ENCODE data around the gene LETM1.

LETM1 gene

GRCh38 chr4:1830642-1831228 lies 25.2 kb downstream of the LETM1 start:
- in situ Hi-C loops (cut with HindIII; ENCODE audit: low sequenced_read_pairs), result no loop called here

GRCh38 chr4:1830234-1830633 lies 25.7 kb downstream of the LETM1 start:
- in situ Hi-C loops (cut with HindIII; ENCODE audit: low sequenced_read_pairs), result no loop called here

- in situ Hi-C loops (cut with HindIII; ENCODE audit: low sequenced_read_pairs), result loop anchor here (5.0 to 10.0 kb wide), 2 partner anchors 72 to 76 kb away; no protein-coding TSS in a partner anchor
Observed at GRCh38 chr4:1826531-1827350, 29.2 kb downstream of the LETM1 start.

GRCh38 chr4:1825326-1825725 lies 30.6 kb downstream of the LETM1 start:
- in situ Hi-C loops (cut with HindIII; ENCODE audit: low sequenced_read_pairs), result loop anchor here (5.0 to 10.0 kb wide), 2 partner anchors 71 to 77 kb away; no protein-coding TSS in a partner anchor

GRCh38 chr4:1824746-1825145 lies 31.2 kb downstream of the LETM1 start:
- in situ Hi-C loops (cut with HindIII; ENCODE audit: low sequenced_read_pairs), result loop anchor here (5.0 to 10.0 kb wide), 2 partner anchors 70 to 78 kb away; no protein-coding TSS in a partner anchor

DNA sequence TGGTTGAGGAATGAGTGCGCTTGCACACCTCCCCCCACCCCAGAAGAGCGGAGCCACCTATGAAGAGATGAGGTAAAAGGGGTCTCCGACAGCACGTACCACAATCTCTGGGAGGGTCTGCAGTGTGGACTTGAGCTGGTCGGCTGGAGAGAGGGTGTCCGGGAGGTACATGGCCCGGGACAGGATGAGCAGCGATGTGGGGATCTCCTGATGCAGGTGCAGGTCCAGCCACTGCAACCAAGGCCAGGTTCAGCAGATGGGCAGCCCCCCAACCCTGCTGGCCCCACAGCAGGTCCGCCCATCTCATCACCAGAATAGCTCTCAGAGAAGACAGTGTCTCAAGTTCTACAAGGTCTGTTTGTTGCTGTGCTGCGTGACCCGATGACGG lies 32.4 kb downstream of the LETM1 start:
- in situ Hi-C loops (cut with HindIII; ENCODE audit: low sequenced_read_pairs), result loop anchor here (10.0 kb wide), 1 partner anchor 69 kb away; no protein-coding TSS in a partner anchor

- in situ Hi-C loops (cut with HindIII; ENCODE audit: low sequenced_read_pairs), result loop anchor here (10.0 kb wide), 1 partner anchor 68 kb away; no protein-coding TSS in a partner anchor
Observed at GRCh38 chr4:1822568-1823544, 33.1 kb downstream of the LETM1 start.

GRCh38 chr4:1821679-1822567 lies 34.0 kb downstream of the LETM1 start:
- in situ Hi-C loops (cut with HindIII; ENCODE audit: low sequenced_read_pairs), result loop anchor here (10.0 kb wide), 1 partner anchor 67 kb away; no protein-coding TSS in a partner anchor

DNA sequence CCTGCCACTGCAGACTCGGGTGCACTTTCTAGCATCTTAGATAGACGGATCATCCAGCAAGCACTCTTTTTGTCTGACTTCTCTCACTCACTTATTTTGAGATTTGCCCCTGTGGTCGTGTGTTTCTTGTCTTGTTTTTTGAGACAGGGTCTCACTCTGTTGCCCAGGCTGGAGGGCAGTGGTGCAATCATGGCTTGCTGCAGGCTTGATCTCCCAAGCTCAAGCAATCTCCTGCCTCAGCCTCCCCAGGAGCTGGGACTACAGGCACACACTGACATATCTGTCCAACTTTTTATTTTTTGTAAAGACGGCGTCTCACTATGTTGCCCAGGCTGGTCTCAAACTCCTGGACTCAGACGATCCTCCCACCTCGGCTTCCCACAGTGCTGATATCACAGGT lies 36.1 kb downstream of the LETM1 start:
- in situ Hi-C loops (cut with HindIII; ENCODE audit: low sequenced_read_pairs), result loop anchor here (10.0 kb wide), 1 partner anchor 65 kb away; no protein-coding TSS in a partner anchor

GRCh38 chr4:1819284-1819683 lies 36.7 kb downstream of the LETM1 start:
- in situ Hi-C loops (cut with HindIII; ENCODE audit: low sequenced_read_pairs), result no loop called here

DNA sequence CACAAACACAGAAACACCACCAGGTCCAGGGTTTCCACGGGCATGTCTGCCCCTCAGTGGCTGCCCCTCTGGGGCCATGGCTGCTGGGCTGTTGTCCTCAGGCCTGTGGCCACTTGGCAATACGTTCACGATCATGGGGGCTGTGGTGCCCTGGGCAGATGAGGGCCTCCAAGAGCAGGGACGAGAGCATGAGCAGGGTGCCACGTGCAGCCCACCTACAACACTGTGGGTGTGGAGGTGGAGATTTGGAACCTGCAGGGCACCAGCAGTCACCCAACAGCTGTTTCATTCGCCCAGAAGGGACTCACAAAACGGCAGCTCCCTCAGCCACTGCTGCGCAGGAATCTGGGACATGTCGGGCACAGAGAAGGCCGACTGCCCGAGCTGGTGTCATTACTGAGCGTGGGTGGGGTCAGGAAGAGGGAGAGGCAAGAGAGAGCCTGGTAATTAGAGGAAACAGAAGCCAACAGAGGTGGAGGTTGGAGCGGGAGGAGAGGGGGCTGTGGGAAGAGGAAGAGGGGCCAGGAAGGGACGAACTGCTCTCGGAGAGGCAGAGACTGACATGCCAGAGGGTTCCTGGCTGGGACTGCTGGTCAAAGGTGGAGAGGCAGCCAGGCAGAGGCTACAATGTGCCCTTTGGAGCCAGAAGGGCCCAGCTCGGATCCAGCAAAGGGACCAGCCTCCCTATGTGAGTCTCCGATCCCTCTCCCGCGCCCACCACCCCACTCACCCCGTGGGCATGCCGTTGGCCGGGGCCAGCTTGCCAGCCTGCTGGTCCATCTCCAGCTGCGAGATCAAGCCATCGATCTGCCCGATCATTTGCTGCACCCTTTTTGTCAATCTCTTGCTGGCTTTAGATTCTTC lies 39.7 kb downstream of the LETM1 start:
- in situ Hi-C loops (cut with HindIII; ENCODE audit: low sequenced_read_pairs), result no loop called here

DNA sequence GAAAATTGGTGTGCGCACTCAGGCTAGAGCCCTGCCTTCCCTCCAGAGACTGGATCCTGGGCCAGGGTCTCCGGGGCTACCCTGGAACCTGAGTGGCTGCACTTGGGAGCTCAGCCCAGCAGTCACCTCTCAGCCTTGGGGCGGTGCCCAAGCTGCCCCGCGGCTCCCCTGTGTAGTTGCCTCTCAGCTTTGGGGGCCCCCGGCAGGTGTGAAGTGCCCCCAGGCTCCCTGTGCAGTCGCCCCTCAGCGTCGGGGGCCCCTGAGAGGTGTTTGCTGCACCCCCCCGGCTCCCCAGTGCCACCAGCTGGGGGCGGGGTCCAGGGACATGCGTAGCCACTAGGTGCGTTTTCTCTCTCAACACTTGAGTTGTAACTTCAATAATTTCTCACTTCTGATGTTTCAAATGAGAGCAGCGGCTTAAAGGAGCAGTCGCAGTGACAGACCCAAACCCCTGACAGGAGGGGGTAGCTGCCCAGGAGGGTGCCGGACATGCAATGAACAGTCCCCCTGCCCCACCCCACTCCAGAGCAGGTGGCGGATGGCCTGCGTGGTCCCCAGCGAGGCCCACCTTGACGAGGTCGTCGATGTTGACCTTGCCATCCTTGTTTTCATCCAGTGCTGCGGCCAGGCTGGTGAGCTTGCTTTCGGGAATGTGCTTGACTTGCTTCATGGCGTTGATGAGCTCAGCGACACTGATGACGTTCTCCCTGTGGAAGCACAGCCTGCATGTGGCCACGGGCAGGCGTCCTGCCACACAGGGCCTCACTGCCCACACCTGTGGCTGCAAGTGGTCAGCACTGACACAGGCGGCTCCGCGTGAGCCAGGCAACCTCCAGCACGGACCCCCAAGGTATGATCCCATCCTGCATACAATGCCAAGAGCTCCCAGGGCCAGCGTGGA lies 40.6 kb downstream of the LETM1 start:
- in situ Hi-C loops (cut with HindIII; ENCODE audit: low sequenced_read_pairs), result no loop called here

DNA sequence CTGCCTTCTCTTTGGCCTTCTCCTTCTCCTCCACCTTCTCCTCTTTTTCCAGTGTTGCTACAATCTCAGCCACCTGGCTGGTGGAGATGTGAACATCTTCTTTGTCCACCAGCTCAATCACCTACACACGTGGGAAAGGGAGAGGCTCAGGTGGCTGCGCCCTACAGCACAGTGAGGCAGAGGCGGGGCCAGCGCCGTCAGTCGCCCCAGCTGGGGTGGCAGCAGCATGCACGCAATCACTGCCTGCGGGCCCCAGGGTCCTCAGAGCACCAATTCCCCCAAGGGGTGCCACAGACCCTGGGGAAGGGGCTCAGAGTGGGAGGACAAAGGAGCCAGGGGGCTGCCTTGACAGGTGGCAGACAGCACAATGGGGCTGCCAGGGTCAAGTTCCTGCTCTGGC lies 41.5 kb downstream of the LETM1 start:
- in situ Hi-C loops (cut with HindIII; ENCODE audit: low sequenced_read_pairs), result loop anchor here (5.0 kb wide), 1 partner anchor 43 kb away; the partner anchor contains the start of gene LETM1

GRCh38 chr4:1813915-1814314 lies 42.0 kb downstream of the LETM1 start:
- in situ Hi-C loops (cut with HindIII; ENCODE audit: low sequenced_read_pairs), result loop anchor here (5.0 kb wide), 1 partner anchor 43 kb away; the partner anchor contains the start of gene LETM1

DNA sequence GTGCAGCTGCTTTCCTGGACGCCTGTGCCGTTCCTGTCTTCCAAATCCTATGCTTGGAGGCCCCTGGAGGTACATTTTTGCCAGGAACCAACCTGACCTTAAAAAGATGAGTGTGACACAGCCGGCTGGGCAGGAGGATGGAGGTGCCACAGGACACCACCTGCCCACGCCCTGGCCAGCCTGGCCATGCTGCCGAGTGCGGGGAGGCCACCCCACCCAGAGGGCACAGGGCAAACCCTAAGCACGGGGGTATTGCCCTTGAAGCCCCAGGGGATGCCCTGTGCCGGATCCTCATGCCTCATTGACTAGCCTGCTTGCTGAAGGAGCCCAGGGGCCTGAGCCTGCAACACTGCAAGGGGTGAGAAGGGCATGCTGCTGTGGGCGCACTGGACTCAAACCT lies 42.7 kb downstream of the LETM1 start:
- in situ Hi-C loops (cut with HindIII; ENCODE audit: low sequenced_read_pairs), result loop anchor here (5.0 kb wide), 1 partner anchor 44 kb away; the partner anchor contains the start of gene LETM1

GRCh38 chr4:1812720-1813119 lies 43.2 kb downstream of the LETM1 start:
- in situ Hi-C loops (cut with HindIII; ENCODE audit: low sequenced_read_pairs), result loop anchor here (5.0 kb wide), 1 partner anchor 45 kb away; the partner anchor contains the start of gene LETM1

DNA sequence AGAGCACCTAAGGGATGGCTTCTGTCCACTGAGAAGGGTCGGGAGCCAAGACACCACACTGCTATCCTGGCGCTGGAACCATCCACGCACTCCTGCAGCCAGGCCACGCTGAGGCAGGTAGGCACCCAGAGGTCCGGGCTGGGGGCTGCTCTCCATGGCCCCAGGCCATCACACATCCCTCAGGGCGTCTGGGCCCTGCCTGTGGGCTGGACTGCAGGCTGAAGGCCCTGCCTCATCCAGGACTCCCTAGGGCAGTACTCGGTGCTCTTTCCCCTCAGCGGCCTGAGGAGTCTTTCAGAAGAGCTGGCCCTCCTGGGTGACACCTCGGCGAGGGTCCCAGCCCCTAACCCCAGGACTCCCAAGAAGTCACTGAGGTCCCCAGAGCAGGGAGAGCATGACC lies 45.2 kb downstream of the LETM1 start:
- in situ Hi-C loops (cut with HindIII; ENCODE audit: low sequenced_read_pairs), result loop anchor here (5.0 kb wide), 1 partner anchor 47 kb away; the partner anchor contains the start of gene LETM1
